Natural killer cell (primary cell): ENCODE results near the gene CFAP70. TPM values are rescaled to one million over a fixed set of nuclear protein-coding genes. Genes with fewer than 3 reads are reported as not detected.

Experiments
- ATAC-seq, 3 donors: fragments of 150-1000 bp in 2 of 3; fragments of 200-7000 bp in 1 of 3; cut with Tn5 transposase; 1 replicate in 1 of 3; 2 replicates in 2 of 3; pipeline ENCODE4 v1.10.0; 2021; ENCODE audit warnings: mild to moderate bottlenecking in 2 of 3, moderate library complexity in 2 of 3
- DNase-seq, 2 donors: peaks; one replicate each; pipeline versions ENCODE4 v3.0.0 to v3.0.0-alpha.2; 2013 to 2021; ENCODE audit warnings: mixed read lengths in 1 of 2
- H3K27ac ChIP-seq: one replicate; pipeline ENCODE4 v1.5.1; 2013; ENCODE audit warnings: mild to moderate bottlenecking, low read length
- H3K27me3 ChIP-seq: one replicate; pipeline ENCODE4 v1.6.1; 2013; ENCODE audit warnings: low read length; ENCODE audit not compliant: control insufficient read depth, insufficient read depth
- H3K36me3 ChIP-seq: one replicate; pipeline ENCODE4 v1.6.1; 2013; ENCODE audit warnings: low read length; ENCODE audit not compliant: control insufficient read depth, insufficient read depth
- H3K4me1 ChIP-seq: one replicate; pipeline ENCODE4 v1.6.1; 2013; ENCODE audit warnings: low read length; ENCODE audit not compliant: control insufficient read depth, insufficient read depth
- H3K4me3 ChIP-seq: one replicate; pipeline ENCODE4 v1.5.1; 2013; ENCODE audit warnings: low read length
- H3K9me3 ChIP-seq: one replicate; pipeline ENCODE4 v1.6.1; 2013; ENCODE audit warnings: low read length; ENCODE audit not compliant: control insufficient read depth, insufficient read depth
- H3K27ac Mint-ChIP-seq, 2 donors: one replicate each; pipeline ENCODE4 v1.8.0; 2022; ENCODE audit warnings: mild to moderate bottlenecking in 2 of 2, mixed read lengths in 2 of 2, moderate library complexity in 1 of 2
- H3K27me3 Mint-ChIP-seq, 2 donors: one replicate each; pipeline ENCODE4 v1.8.0; 2022; ENCODE audit warnings: low read depth in 2 of 2, mixed read lengths in 2 of 2
- H3K36me3 Mint-ChIP-seq: one replicate; pipeline ENCODE4 v1.8.0; 2022; ENCODE audit warnings: mixed read lengths
- H3K4me1 Mint-ChIP-seq, 2 donors: one replicate each; pipeline ENCODE4 v1.8.0; 2022; ENCODE audit warnings: mixed read lengths in 2 of 2
- H3K4me3 Mint-ChIP-seq: one replicate; pipeline ENCODE4 v1.8.0; 2022; ENCODE audit warnings: mild to moderate bottlenecking, moderate library complexity, mixed read lengths
- H3K9me3 Mint-ChIP-seq, 2 donors: one replicate each; pipeline ENCODE4 v1.8.0; 2022; ENCODE audit warnings: mixed read lengths in 2 of 2
- WGBS: methylation state at CpG from one replicate; pipeline ENCODE4 v1.1.7; 2013; ENCODE audit warnings: missing lambda C conversion rate; ENCODE audit not compliant: insufficient coverage; 5-methylcytosine and 5-hydroxymethylcytosine counted together
- intact Hi-C: fragments of 100-400 bp; cut with micrococcal nuclease; formaldehyde crosslinking; loops from one replicate; pipeline ENCODE4 v1.14.2; 2022
- total RNA-seq, 4 donors: library from RNA; stranded (reverse); fragments of 120-200 nt in 1 of 4; gene quantifications; one replicate each; pipeline versions ENCODE4 v1.2.3 to v1.2.4, GENCODE V29; 2013 to 2022
- TF ChIP-seq, protein P1 (sequence below): fragments of 200-600 bp; IDR thresholded peaks from one replicate; pipeline ENCODE4 v1.8.0; 2022; ENCODE audit warnings: antibody characterized with exemption

The CFAP70 gene
- total RNA-seq, 3 donors from 2014 or later (not counting 1 experiment from before 2014, with no cell fraction given): 0.28 to 2.9 (median 0.95) TPM

DNA sequence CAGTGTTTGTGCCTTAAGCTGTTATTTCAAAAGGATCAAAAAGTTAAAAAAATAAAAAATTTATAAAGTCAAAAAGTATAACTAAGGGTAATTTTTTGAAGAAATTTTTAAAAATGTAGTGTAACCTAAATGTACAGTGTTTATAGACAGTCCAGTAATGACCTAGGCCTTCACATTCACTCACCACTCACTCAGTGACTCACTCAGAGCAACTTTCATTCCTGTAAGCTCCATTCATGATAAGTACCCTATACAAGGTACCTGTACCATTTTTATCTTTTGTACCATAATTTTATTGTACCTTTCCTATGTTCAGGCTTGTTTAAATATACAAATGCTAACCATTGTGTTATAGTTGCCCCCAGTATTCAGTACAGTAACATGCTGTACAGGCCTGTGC lies 133.1 kb downstream of the CFAP70 start:
- Histone ChIP-seq H3K9me3 (no peaks in the 10 kb centered on the region), H3K4me1 (no peaks in the 10 kb centered on the region), H3K27me3 (no peaks in the 10 kb centered on the region), H3K27ac (no peak overlapping the region), H3K36me3 (peaks cover 6% of the 10 kb centered on the region), H3K4me3 (no peak overlapping the region)
- no peaks in the 10 kb centered on the region for H3K4me1 Mint-ChIP-seq
- H3K36me3 Mint-ChIP-seq: no peaks in the 10 kb centered on the region
- ATAC-seq (no peak), DNase-seq (no peak)
- TF ChIP-seq, protein P1, sequence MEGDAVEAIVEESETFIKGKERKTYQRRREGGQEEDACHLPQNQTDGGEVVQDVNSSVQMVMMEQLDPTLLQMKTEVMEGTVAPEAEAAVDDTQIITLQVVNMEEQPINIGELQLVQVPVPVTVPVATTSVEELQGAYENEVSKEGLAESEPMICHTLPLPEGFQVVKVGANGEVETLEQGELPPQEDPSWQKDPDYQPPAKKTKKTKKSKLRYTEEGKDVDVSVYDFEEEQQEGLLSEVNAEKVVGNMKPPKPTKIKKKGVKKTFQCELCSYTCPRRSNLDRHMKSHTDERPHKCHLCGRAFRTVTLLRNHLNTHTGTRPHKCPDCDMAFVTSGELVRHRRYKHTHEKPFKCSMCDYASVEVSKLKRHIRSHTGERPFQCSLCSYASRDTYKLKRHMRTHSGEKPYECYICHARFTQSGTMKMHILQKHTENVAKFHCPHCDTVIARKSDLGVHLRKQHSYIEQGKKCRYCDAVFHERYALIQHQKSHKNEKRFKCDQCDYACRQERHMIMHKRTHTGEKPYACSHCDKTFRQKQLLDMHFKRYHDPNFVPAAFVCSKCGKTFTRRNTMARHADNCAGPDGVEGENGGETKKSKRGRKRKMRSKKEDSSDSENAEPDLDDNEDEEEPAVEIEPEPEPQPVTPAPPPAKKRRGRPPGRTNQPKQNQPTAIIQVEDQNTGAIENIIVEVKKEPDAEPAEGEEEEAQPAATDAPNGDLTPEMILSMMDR: no peak
- no peaks in the 10 kb centered on the region for H3K27me3 Mint-ChIP-seq
- H3K9me3 Mint-ChIP-seq: no peaks in the 10 kb centered on the region
- intact Hi-C loops: no loop called here
- H3K4me3 Mint-ChIP-seq: no peak overlapping the region
- H3K27ac Mint-ChIP-seq: no peak overlapping the region

DNA sequence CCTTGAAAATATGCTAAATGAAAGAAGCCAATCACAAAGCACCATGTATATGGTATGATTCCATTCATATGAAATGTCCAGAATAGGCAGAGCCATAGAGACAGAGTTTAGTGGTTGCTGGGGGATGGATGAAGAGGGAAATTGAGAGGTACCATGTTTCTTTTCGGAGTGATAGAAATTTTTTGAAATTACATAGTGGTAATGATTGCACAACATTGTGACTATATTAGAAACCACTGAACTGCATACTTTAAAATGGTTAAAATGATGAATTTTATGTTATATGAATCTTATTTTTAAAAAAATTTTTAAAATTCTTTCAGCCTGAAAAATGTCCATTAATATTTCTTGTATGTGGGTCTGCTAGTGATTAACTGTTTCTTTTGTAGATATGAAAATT lies 137.7 kb downstream of the CFAP70 start:
- TF ChIP-seq, protein P1: no peak
- Mint-ChIP-seq H3K27ac (no peak overlapping the region), H3K4me1 (no peaks in the 10 kb centered on the region), H3K9me3 (no peaks in the 10 kb centered on the region), H3K36me3 (peaks cover 11% of the 10 kb centered on the region), H3K27me3 (no peaks in the 10 kb centered on the region), H3K4me3 (no peak overlapping the region)
- no peak for ATAC-seq
- WGBS: no CpG with 5 or more reads among the region's 1 CpG
- Histone ChIP-seq H3K4me1 (no peaks in the 10 kb centered on the region), H3K36me3 (peaks cover 15% of the 10 kb centered on the region), H3K4me3 (no peak overlapping the region), H3K9me3 (no peaks in the 10 kb centered on the region), H3K27me3 (no peaks in the 10 kb centered on the region), H3K27ac (no peak overlapping the region)
- intact Hi-C loops: no loop called here
- DNase-seq: no peak

DNA sequence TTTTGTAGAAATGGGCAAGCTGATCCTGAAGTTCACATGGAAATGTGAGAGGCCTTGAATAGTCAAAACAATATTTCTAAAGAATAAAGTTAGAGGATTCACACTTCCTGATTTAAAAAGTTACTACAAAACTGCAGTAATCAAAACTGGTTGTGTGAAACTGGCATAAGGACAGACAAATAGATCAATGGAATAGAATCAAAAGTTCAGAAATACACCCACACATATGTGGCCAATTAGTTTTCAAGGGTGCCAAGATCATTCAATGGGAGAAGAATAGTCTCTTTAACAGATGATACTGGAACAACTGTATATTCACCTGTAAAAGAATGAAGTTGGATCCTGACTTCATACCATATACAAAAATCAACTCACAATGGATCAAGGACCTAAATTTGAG lies 139.3 kb downstream of the CFAP70 start:
- no peaks in the 10 kb centered on the region for H3K4me1 ChIP-seq
- H3K27ac ChIP-seq: no peak overlapping the region
- H3K4me3 ChIP-seq: no peak overlapping the region
- no peaks in the 10 kb centered on the region for H3K9me3 ChIP-seq
- no peaks in the 10 kb centered on the region for H3K27me3 ChIP-seq
- Mint-ChIP-seq H3K27me3 (no peaks in the 10 kb centered on the region), H3K9me3 (no peaks in the 10 kb centered on the region), H3K4me3 (no peak overlapping the region), H3K27ac (no peak overlapping the region), H3K4me1 (no peaks in the 10 kb centered on the region), H3K36me3 (peaks cover 11% of the 10 kb centered on the region)
- DNase-seq (no peak), ATAC-seq (no peak)
- intact Hi-C loops: no loop called here
- H3K36me3 ChIP-seq: peaks cover 15% of the 10 kb centered on the region
- TF ChIP-seq, protein P1: no peak

DNA sequence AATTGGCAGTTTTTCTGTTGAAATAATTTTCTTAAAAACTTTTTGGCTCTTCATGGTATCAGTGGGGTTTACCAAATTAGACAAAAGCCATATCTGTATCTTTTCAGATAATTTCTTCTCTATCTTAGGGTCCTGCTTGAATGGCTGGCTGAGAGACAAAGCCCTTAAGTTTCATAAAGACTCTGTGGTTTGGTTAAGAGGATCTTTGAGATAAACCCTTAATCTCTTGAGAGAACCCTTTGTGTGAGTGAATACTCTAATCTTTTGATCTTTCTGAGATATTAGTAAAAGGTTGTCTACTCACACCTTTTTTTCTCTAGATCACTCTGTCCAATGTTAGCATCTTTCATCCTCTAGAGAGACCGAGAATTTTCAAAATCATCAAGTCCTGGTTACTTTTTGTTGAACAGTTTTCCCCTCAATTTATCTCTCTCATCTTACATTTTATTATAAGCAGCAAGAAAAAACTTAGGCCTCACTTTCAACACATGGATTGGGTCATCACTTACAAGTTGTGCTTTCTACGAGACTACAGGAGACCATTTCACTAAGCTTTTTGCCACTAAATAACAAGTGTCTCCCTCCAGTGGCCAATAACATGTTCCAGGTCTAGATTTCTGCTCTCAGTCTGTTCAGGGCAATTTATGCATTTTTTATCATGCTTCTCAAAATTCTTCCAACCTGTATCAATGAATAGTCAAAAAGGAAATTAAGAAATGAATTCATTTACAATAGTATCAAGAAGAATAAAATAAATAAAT lies 140.1 kb downstream of the CFAP70 start:
- no peaks in the 10 kb centered on the region for H3K4me1 Mint-ChIP-seq
- no peak overlapping the region for H3K4me3 Mint-ChIP-seq
- DNase-seq (peak in 1 of 2 donors; percentile 14), ATAC-seq (no peak)
- peaks cover 11% of the 10 kb centered on the region for H3K36me3 Mint-ChIP-seq
- H3K27me3 Mint-ChIP-seq: no peaks in the 10 kb centered on the region
- H3K4me1 ChIP-seq: no peaks in the 10 kb centered on the region
- TF ChIP-seq, protein P1: no peak
- no peaks in the 10 kb centered on the region for H3K9me3 Mint-ChIP-seq
- H3K27me3 ChIP-seq: no peaks in the 10 kb centered on the region
- H3K4me3 ChIP-seq: no peak overlapping the region
- no peaks in the 10 kb centered on the region for H3K9me3 ChIP-seq
- H3K27ac ChIP-seq: no peak overlapping the region
- H3K27ac Mint-ChIP-seq: no peak overlapping the region
- WGBS: 91% methylated on average over 2 of the region's 2 CpGs
- intact Hi-C loops: no loop called here
- peaks cover 12% of the 10 kb centered on the region for H3K36me3 ChIP-seq
